GM19043 (cell line): Measurements from ENCODE around the gene CABP4.
"Not testable (repeated sequence)": the region's sequence is repeated elsewhere in the genome, so short reads cannot be mapped to it uniquely, and the experiment has no call there.

ENCODE experiments used
- ATAC-seq: cut with Tn5 transposase; IDR thresholded peaks from one replicate; pipeline ENCODE4 v1.9.1; 2021; ENCODE audit warnings: low read depth; ENCODE audit not compliant: unreplicated experiment

CABP4 gene

GRCh38 chr11:67418476-67419281 is 36.5 kb upstream of the CABP4 start:
- no peak for ATAC-seq

DNA sequence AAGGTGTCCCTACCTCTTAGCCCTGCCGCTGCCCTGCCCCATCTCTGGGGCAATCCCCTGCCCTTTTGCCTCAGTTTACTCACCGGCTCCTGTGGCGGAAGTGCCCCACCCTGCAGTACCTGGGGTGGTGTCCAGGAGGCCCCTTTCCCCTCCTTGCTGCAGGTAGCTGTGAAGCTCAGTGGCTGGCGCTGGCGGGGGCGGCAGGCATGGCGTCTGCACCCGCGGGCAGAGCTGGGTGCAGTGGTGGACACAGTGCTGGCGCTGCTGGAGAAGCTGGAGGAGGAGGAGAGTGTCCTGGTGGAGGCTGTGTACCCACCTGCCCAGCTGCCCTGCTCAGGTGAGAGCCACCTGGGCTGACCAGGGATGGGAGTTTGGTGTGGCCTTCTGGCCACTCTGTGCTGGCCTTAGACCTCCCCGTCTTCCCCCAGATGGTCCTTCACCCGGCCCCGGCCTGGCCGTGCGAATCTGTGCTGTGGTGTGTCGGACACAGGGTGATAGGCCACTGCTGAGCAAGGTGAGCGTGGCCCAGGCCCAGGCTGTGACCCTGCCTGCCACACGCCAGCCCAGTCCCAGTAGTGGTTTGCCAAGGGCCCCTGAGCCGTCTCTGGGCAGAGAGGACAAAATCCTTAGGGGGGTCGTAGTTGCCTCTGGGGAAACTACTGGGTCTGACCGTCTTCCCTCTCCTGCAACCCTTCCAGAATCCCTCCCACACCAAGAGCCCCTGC is 35.7 kb upstream of the CABP4 start:
- no peak for ATAC-seq

DNA sequence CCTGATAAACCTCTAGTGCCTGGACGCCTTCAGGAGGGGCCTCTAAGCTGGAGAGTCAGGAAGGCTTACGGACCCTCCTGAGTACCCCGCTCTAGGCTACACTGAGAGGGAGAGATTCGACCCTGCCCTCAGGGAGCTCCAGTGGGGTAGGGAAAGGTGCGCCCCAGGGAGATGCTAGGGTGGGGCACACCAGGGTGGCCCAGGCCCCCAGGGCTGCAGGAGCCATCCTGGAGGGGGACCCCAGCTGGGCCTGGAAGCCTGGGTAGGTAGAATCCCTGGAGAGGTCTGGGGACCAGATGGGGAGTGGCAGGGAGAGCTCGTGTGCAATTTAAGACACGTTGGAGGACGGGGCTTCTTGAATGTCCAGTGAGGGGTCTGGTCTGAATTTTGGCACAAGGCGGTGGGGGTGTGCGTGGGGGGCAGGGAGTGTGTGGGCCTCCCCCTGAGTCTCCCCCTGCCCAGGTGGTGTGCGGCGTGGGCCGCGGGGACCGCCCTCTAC is 35.0 kb upstream of the CABP4 start:
- ATAC-seq, result no peak

DNA sequence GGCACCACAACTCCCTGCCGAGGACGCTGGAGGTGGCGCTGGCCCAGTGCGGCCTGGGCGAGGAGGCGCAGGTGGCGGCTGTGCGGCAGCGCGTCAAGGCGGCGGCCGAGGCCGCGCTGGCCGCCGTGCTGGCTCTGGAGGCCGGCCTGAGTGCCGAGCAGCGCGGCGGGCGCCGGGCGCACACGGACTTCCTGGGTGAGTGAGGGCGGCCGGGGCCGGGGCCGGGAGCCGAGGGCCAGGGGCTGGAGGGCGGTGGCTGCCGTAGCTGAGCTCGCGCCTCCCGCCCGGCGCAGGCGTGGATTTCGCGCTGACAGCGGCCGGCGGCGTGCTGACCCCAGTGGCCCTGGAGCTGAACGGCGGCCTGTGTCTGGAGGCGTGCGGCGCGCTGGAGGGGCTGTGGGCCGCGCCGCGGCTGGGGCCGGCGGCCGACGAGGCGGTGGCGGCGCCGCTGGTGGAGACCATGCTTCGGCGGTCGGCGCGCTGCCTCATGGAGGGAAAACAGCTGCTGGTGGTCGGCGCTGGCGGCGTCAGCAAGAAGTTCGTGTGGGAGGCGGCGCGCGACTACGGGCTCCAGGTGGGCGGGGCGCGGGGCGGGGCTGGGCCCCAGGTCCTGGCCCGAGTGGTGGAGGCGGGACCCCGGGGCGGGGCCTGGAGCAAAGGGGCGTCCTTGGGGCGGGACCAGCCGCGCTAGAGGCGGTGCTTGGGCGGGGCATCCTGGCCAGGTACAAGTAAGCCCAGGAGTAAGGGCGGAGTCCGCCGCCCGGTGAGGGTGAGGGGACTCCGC is 34.3 kb upstream of the CABP4 start:
- peak; percentile 94 for ATAC-seq

DNA sequence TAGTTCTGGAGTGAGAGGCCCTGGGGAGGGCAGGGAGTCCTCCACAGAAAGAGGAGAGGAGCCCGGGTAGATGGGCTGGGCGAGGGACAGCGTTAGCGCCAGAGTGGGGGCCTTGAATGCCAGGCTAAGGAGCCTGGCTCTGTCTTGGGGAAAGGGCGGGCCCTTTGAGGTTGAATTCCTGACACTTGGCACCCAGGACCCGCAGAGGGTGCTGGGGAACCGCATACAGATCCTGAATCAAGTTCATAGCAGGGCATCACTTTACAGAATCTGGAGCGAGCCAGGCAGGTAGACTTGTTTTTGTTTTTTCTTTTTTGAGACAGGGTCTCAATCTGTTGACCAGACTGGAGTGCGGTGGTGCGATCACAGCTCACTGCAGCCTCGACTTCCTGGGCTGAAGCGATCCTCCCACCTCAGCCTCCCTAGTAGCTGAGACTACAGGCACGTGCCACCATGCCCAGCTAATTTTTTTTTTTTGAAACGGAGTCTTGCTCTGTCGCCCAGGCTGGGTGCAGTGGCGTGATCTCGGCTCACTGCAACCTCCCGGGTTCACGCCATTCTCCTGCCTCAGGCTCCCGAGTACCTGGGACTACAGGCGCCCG is 33.6 kb upstream of the CABP4 start:
- no peak for ATAC-seq

GRCh38 chr11:67422891-67423290 is 32.3 kb upstream of the CABP4 start:
- no peak for ATAC-seq

DNA sequence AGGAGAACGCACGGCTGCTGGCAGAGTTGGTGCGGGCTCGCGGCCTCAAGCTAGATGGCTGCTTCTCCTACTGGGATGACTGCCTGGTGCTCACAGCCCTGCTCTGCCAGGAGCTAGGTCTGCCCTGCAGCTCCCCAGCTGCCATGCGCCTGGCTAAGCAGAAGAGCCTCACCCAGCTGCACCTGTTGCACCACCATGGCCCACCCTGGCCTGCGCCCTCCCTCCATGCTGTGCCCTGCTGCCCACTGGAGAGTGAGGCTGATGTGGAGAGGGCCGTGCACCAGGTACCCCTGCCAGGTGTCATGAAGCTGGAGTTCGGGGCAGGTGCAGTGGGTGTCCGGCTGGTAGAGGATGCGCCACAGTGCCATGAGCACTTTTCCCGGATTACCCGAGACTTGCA is 31.7 kb upstream of the CABP4 start:
- no peak for ATAC-seq

GRCh38 chr11:67423891-67424613 is 31.1 kb upstream of the CABP4 start:
- ATAC-seq, result no peak

- not testable (repeated sequence) for ATAC-seq
Observed at GRCh38 chr11:67427364-67427859, 27.7 kb upstream of the CABP4 start.

DNA sequence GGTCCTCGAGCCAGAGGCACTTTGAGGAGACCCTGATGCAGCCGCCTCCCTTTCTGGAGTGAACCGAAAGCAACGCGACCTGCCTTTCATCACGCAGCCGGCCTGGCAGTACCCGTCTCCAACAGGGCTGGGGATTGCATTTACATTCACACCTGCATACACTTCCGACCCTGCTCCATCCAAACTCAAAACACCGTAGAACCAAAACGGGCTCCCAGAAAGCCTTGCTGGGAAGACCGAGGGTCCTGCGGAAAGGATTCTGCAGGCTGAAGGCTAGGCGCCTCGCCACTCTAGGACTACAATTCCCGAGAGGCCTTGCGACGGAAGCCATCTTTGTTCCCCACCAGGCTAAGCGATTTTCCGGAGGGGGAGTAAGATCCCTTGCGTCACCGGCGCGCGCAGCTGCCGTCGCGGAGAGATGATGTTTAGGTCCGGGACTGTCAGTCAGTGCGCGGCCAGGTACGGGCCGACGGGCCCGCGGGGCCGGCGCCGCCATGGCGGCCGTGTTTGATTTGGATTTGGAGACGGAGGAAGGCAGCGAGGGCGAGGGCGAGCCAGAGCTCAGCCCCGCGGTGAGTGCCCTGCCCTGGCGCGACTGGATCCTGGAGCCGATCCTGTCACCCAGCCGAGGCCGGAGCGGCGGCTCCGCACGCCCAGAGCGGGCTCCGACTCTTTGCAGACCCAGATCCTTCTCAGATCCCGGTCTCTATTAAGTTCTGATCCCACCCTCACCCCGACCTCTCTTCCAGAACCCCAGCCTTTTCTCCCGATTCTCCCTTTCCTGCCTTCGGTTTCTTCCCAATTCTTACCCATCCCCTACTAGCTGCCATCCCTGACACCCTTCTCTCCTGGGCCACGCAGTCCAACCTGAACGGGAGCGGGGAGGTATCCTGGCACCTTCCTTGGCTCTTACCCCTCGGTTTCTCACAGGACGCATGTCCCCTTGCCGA is 26.8 kb upstream of the CABP4 start, which contains the start of gene RPS6KB2:
Gene RPS6KB2 (plus strand): TSS at position 443 of the 950 bp plus-strand sequence. CDS start 52 bp downstream, at position 495.
- ATAC-seq, result peak; percentile 56

GRCh38 chr11:67429038-67429668 is 26.0 kb upstream of the CABP4 start:
- ATAC-seq, result no peak

DNA sequence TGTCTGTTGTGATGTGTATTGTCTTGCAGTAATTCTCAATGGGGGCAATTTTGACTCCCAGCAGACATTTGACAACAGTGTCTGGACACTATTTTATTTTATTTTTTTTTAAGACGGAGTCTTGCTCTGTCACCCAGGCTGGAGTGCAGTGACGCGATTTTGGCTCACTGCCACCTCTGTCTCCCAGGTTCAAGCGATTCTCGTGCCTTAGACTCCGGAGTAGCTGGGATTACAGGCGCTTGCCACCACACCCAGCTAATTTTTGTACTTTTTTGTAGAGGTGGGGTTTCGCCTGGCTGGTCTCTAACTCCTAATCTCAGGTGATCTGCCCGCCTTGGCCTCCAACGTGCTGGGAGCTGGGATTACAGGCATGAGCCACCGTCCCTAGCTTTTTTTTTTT is 25.4 kb upstream of the CABP4 start:
- ATAC-seq, result no peak

DNA sequence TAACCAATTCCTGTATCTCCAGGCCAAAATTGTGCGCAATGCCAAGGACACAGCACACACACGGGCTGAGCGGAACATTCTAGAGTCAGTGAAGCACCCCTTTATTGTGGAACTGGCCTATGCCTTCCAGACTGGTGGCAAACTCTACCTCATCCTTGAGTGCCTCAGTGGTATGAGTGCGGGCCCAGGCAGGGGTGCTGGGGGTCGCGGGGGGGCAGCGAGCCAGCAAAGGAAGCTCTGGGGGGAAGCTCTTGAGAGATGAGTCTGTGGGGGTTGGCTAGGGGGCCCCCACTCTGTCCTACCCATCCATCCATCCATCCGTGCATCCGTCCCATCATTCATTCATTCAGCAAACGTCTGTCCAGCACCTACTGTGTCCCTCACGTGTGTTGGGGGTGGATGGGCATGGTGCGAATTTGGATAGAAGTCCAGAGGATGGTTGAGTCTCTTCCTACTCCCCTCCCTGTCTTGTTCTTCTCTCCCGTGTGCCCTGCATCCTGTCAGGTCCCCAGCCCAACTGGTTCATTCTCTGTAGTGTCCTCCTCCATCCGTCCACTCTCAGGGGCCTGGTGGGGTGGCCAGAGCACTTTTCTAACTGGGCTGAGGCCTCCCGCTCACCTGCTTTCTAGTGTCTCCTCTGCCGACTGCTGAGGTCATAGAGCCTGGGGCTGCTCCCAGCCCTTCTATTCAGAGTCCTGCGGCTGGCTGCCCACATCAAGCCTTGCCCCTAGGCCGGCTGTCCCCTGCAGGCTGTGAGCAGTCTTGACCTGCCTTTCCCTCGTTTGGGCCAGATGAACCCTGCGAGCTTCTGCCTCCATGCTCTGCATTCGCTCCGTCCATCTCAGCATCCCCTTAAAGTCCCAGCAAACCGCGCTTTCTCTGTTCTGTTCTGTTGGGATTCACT is 23.6 kb upstream of the CABP4 start:
- no peak for ATAC-seq

- ATAC-seq, result no peak
Observed at GRCh38 chr11:67432655-67433349, 22.4 kb upstream of the CABP4 start.

GRCh38 chr11:67433536-67434394 is 21.4 kb upstream of the CABP4 start:
- ATAC-seq, result no peak
